Upper lobe of left lung (tissue), 6 donors: Measurements from ENCODE around the gene KCNH1. TPM values are rescaled to one million over a fixed set of nuclear protein-coding genes. Genes with fewer than 3 reads are reported as not detected.

Experiments used
- ATAC-seq, 2 donors: fragments of 200-7000 bp; cut with Tn5 transposase; one replicate each; pipeline ENCODE4 v1.9.1; 2022; ENCODE audit warnings: mild to moderate bottlenecking in 2 of 2, moderate library complexity in 2 of 2; ENCODE audit not compliant: low FRiP score in 2 of 2
- DNase-seq, 2 donors: peaks; one replicate each; pipeline ENCODE4 v3.0.0-alpha.2; 2019 to 2020
- H3K27ac ChIP-seq, 4 donors: fragments of 200-600 bp; sonication (generic); one replicate each; pipeline ENCODE4 v1.5.1; 2016 to 2019
- H3K27me3 ChIP-seq, 4 donors: fragments of 200-600 bp; sonication (generic); one replicate each; pipeline ENCODE4 v1.5.1; 2017 to 2019
- H3K36me3 ChIP-seq, 4 donors: fragments of 200-600 bp; sonication (generic); one replicate each; pipeline ENCODE4 v1.5.1; 2016 to 2019
- H3K4me1 ChIP-seq, 4 donors: fragments of 200-600 bp; sonication (generic); one replicate each; pipeline ENCODE4 v1.5.1; 2018 to 2019
- H3K4me3 ChIP-seq, 4 donors: fragments of 200-600 bp; sonication (generic); one replicate each; pipeline ENCODE4 v1.5.1; 2017 to 2019; ENCODE audit warnings: mild to moderate bottlenecking in 2 of 4, moderate library complexity in 1 of 4
- H3K9me3 ChIP-seq, 4 donors: fragments of 200-600 bp; sonication (generic); one replicate each; pipeline ENCODE4 v1.5.1; 2018 to 2019
- CTCF ChIP-seq, 6 experiments: fragments of 450-650 bp in 4 of 6; fragments of 200-600 bp in 2 of 6; sonication (generic) in 2 of 6; IDR thresholded peaks; one replicate each; pipeline ENCODE4 v1.5.1; 2016 to 2019; ENCODE audit warnings: antibody characterized with exemption in 6 of 6
- EP300 ChIP-seq, 4 donors: sonication (generic); formaldehyde crosslinking; IDR thresholded peaks; one replicate each; pipeline ENCODE4 v1.5.1; 2017; ENCODE audit warnings: antibody characterized with exemption in 4 of 4, control low read depth in 2 of 4
- POLR2A ChIP-seq, 4 donors: fragments of 450-650 bp; IDR thresholded peaks; one replicate each; pipeline ENCODE4 v1.5.1; 2016 to 2017; ENCODE audit warnings: antibody characterized with exemption in 4 of 4, mild to moderate bottlenecking in 2 of 4
- POLR2AphosphoS5 ChIP-seq, 2 donors: sonication (generic); formaldehyde crosslinking; IDR thresholded peaks; one replicate each; pipeline ENCODE4 v1.5.1; 2017; ENCODE audit warnings: antibody characterized with exemption in 2 of 2
- WGBS, 2 donors: methylation state at CpG; one replicate each; pipeline ENCODE4 v1.1.5; 2017 to 2018; 5-methylcytosine and 5-hydroxymethylcytosine counted together
- total RNA-seq, 6 donors: library from RNA; depleted of rRNA in 4 of 6; stranded (reverse); fragments of >200 nt in 4 of 6; gene quantifications; one replicate each; pipeline versions ENCODE4 v1.1.0 to v1.2.1, GENCODE V29; 2016 to 2021
- donor health status: DM: no; HTN: no; CAD: no; lungs with moderate emphysema.
- donor health status: DM: no; HTN: yes; CAD: no; lungs with severe emphysema.

Gene KCNH1
- total RNA-seq, 6 donors from 2014 or later = 0.09 TPM; not detected in 5

DNA sequence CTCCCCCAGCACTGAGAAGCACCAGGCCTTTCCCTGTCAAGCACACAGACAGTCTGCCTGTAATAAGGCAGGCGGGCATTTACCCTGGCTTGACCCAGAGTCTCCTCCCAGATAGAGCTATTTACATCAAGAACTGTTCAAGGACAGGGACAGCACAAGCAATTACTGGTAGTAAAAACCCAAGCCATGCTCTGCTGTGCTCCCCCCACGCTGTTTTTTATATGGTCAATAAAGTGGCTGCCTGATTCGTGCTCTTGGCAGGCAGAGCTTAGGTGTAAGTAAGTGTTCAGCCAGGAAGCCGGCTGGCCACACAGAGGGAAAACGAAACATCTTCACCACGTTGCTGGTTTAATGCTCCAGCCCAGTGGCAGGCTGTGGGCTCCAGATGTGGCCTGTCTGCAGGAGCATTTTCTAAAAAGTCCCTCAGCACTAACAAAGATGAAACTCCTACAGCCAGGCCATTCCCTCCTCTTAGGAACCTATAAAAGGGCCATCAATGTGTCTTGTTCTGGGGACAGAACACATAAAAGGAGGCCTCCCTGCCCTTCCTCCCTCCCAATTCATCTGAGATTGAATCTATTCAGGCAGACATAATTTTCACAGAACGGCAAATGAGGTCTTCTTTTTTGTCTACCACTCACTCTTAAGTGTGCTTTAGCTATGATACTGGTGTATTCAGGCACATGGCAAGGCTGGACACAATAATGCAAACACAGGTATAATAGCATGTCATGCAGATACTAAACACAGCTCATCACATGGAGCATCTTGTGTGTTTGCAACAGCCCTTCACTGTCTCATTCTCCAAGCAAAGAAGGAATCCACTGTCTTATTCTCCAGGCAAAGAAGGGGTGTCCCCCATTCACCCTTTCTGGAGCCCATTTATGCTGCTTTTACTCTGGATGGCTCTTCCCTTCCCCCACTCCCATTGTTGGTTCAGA lies 426.4 kb downstream of the KCNH1 start:
- 84 to 85% methylated on average over 7 of the region's 7 CpGs for WGBS, 2 donors
- H3K9me3 ChIP-seq = no peaks in the 10 kb centered on the region
- H3K36me3 ChIP-seq = no peaks in the 10 kb centered on the region
- H3K4me3 ChIP-seq = no peak overlapping the region
- ATAC-seq = no peak
- TF ChIP-seq EP300 (IDR thresholded peaks at IDR 0.05) (no peak), POLR2AphosphoS5 (IDR thresholded peaks at IDR 0.05) (no peak), POLR2A (IDR thresholded peaks at IDR 0.05) (no peak), CTCF (IDR thresholded peaks at IDR 0.05) (no peak)
- H3K27me3 ChIP-seq = no peaks in the 10 kb centered on the region
- no peaks in the 10 kb centered on the region for H3K4me1 ChIP-seq
- no peak overlapping the region for H3K27ac ChIP-seq
- DNase-seq = no peak

- H3K27me3 ChIP-seq = no peaks in the 10 kb centered on the region
- H3K4me1 ChIP-seq = no peaks in the 10 kb centered on the region
- no peaks in the 10 kb centered on the region for H3K9me3 ChIP-seq
- H3K27ac ChIP-seq = no peak overlapping the region
- 84% methylated on average over 3 of the region's 3 CpGs for WGBS, 2 donors
- no peak for DNase-seq
- no peak for ATAC-seq
- no peaks in the 10 kb centered on the region for H3K36me3 ChIP-seq
- no peak overlapping the region for H3K4me3 ChIP-seq
- TF ChIP-seq POLR2AphosphoS5 (IDR thresholded peaks at IDR 0.05) (no peak), POLR2A (IDR thresholded peaks at IDR 0.05) (no peak), EP300 (IDR thresholded peaks at IDR 0.05) (no peak), CTCF (IDR thresholded peaks at IDR 0.05) (no peak)
These were observed 427.7 kb downstream of the KCNH1 start for GRCh38 chr1:210706246-210706645.

GRCh38 chr1:210705086-210705485 lies 428.9 kb downstream of the KCNH1 start:
- no peak for TF ChIP-seq POLR2AphosphoS5 (IDR thresholded peaks at IDR 0.05)
- TF ChIP-seq POLR2A (IDR thresholded peaks at IDR 0.05) = no peak
- TF ChIP-seq CTCF (IDR thresholded peaks at IDR 0.05) = no peak
- no peak for TF ChIP-seq EP300 (IDR thresholded peaks at IDR 0.05)
- H3K9me3 ChIP-seq = no peaks in the 10 kb centered on the region
- no peak for ATAC-seq

GRCh38 chr1:210703593-210703992 lies 430.4 kb downstream of the KCNH1 start:
- no peaks in the 10 kb centered on the region for H3K4me1 ChIP-seq
- H3K27me3 ChIP-seq = no peaks in the 10 kb centered on the region
- DNase-seq (no peak), ATAC-seq (no peak)
- H3K4me3 ChIP-seq = no peak overlapping the region
- WGBS, 2 donors = 82 to 91% methylated on average over 2 of the region's 2 CpGs
- no peak overlapping the region for H3K27ac ChIP-seq
- TF ChIP-seq POLR2AphosphoS5 (IDR thresholded peaks at IDR 0.05) = no peak
- no peak for TF ChIP-seq POLR2A (IDR thresholded peaks at IDR 0.05)
- TF ChIP-seq EP300 (IDR thresholded peaks at IDR 0.05) = no peak
- no peak for TF ChIP-seq CTCF (IDR thresholded peaks at IDR 0.05)
- H3K36me3 ChIP-seq = no peaks in the 10 kb centered on the region
- H3K9me3 ChIP-seq = no peaks in the 10 kb centered on the region

More at GRCh38 chr1:210705086-210705485, 428.9 kb downstream of the KCNH1 start:
- no peaks in the 10 kb centered on the region for H3K4me1 ChIP-seq
- no peak overlapping the region for H3K27ac ChIP-seq
- H3K4me3 ChIP-seq = no peak overlapping the region
- no peaks in the 10 kb centered on the region for H3K27me3 ChIP-seq
- WGBS, 2 donors = 86 to 96% methylated on average over 3 of the region's 3 CpGs
- no peak for DNase-seq
- no peaks in the 10 kb centered on the region for H3K36me3 ChIP-seq
